ENCODE results near the gene ZIC1. TPM values are rescaled to one million over a fixed set of nuclear protein-coding genes. Genes with fewer than 3 reads are reported as not detected.
A peak's percentile ranks its signal among the peaks of the same experiment; 100 is the strongest.

Gene ZIC1
- total RNA-seq (not detected), polyA plus RNA-seq (not detected)

DNA sequence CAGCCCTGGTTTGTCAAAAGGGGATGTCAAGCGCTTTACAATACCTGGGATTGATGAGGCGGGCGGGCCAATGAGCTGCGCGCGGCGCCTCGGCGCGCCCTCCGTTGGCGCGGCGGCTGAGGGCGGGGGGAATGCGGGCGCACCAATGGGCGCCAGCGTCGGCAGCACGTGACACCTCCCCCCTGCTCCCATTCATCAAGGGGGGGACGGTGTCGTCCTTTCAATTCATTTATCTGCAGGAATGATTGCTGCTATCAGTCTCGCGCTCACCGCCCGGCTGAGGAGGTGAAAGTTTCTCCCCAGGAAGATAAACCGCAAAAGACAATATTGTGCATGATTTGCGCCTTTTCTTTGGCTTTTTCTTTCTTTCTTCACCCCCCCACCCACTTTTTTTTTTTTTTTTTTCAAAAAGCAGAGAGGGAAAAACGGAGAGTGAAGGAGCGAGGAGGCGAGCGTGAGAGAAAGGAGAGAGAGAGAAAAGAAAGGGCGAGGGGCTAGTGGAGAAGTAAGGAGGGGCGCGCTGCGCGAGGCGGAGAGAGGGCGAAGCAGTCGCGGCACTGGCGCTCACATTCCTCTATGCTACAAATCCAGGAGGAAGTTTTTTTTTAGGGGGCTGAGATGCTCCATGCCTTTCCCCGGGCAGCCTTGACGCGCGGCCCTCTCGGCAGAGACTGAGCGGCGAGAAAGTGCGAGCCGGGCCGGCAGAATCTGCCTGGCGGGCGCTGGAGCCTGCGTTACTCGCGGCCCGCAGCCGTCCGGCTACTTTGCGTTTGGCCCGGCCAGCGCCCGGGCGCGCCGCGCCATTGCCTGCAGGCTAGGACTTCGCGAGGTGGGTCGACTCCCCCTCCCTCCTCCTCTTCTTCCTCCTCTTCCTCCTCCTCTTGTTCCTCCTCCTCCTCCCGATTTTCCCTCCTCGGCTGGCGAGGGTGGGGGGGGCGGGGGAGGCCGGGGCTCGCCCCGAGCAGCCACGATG lies at the start of gene ZIC1:
Gene ZIC1, plus strand, starts transcription at position 223 of the 973 bp plus-strand sequence. Its CDS starts 748 bp downstream, at position 971.
- Histone ChIP-seq H3K4me1 (ENCODE audit: insufficient read depth, low read length) (peaks cover 7% of the 10 kb centered on the region), H3K9me3 (ENCODE audit: control insufficient read depth in 1 of 2, low read length in 2 of 2) (no peaks in the 10 kb centered on the region), H3K27me3 (ENCODE audit: insufficient read depth, low read length) (peaks cover 40% of the 10 kb centered on the region), H3K4me3 (ENCODE audit: low read length in 2 of 2) (no peak within 1 kb of the TSS), H3K27ac (ENCODE audit: low read depth, low read length) (no peak within 1 kb of the TSS), H3K36me3 (ENCODE audit: insufficient read depth, low read length) (no peaks in the 10 kb centered on the region)
- Mint-ChIP-seq H3K27me3 (peaks cover 39 to 68% of the 10 kb centered on the region in 2 donors), H3K36me3 (peaks cover 2 to 15% of the 10 kb centered on the region in 2 donors), H3K9me3 (peaks cover 0 to 54% (median 37%) of the 10 kb centered on the region in 8 donors), H3K27ac (peak within 1 kb of the TSS in 2 of 7 donors; percentile 14 to 73), H3K4me3 (peak within 1 kb of the TSS in 7 of 8 donors; percentile 25 to 62 (median 48)), H3K4me1 (peaks cover 12 to 31% (median 20%) of the 10 kb centered on the region in 4 donors)
- DNase-seq, result no peak
- CTCF ChIA-PET (ENCODE audit: partially characterized antibody), result no interaction called here
- intact Hi-C loops (cut with micrococcal nuclease), result no loop called here
- POLR2A ChIA-PET (ENCODE audit: partially characterized antibody), result no interaction called here

- Histone ChIP-seq H3K36me3 (ENCODE audit: insufficient read depth, low read length) (no peaks in the 10 kb centered on the region), H3K4me3 (ENCODE audit: low read length in 2 of 2) (no peak overlapping the region), H3K27ac (ENCODE audit: low read depth, low read length) (no peak overlapping the region), H3K27me3 (ENCODE audit: insufficient read depth, low read length) (peaks cover 36% of the 10 kb centered on the region), H3K4me1 (ENCODE audit: insufficient read depth, low read length) (no peaks in the 10 kb centered on the region), H3K9me3 (ENCODE audit: control insufficient read depth in 1 of 2, low read length in 2 of 2) (no peaks in the 10 kb centered on the region)
- no peak for DNase-seq
- Mint-ChIP-seq H3K4me3 (no peak overlapping the region), H3K4me1 (no peaks in the 10 kb centered on the region), H3K36me3 (no peaks in the 10 kb centered on the region), H3K27me3 (peaks cover 36 to 50% of the 10 kb centered on the region in 2 donors), H3K27ac (no peak overlapping the region), H3K9me3 (peaks cover 0 to 39% (median 27%) of the 10 kb centered on the region in 8 donors)
- intact Hi-C loops (cut with micrococcal nuclease), result no loop called here
- ChIA-PET CTCF (ENCODE audit: partially characterized antibody) (no interaction called here), POLR2A (ENCODE audit: partially characterized antibody) (no interaction called here)
Measured at GRCh38 chr3:147360051-147360439, 49.1 kb upstream of the ZIC1 start.

DNA sequence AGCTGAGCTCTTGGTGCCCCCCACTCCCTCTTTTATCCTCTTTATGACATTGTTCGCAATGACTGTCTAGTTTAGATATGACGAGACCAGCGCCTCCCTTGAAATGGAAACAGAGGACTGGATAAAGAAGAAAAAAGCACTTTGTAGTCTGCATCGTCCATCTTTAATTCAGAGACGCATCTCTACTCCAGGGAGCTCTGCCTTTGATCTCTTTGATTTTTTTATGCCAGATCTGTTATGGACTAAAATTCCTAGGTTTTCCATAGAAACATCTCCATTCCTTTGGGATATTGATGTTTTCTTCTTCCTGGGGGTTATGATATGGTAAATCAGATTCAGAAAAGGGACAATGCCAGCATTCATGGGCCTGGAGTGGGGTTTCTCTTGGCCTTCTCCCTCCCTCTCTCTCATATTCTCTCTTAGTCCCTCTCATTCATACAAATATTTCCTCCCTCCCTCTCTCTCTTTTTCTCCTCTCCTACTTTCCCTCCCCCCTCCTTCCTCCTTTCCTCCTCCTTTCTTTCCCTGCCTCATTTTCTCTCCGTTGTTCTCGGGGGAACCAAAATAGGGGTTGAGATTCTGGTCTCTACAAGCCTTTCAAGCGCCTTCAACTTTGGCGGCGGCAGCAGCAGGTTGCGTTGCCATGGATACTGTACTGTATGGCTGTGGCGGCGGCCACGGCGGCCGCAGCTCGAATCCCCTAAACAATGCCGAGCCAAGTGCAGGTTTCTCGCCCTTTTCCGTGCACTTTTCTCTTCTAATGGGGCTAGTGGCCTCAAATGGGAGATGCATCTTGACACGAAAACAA lies 48.3 kb upstream of the ZIC1 start:
- Mint-ChIP-seq H3K27ac (peak overlapping the region in 1 of 7 donors; percentile 76), H3K4me1 (no peaks in the 10 kb centered on the region), H3K27me3 (peaks cover 33 to 45% of the 10 kb centered on the region in 2 donors), H3K9me3 (peaks cover 0 to 35% (median 24%) of the 10 kb centered on the region in 8 donors), H3K4me3 (no peak overlapping the region), H3K36me3 (no peaks in the 10 kb centered on the region)
- POLR2A ChIA-PET (ENCODE audit: partially characterized antibody), result no interaction called here
- DNase-seq, result no peak
- CTCF ChIA-PET (ENCODE audit: partially characterized antibody), result no interaction called here
- intact Hi-C loops (cut with micrococcal nuclease), result no loop called here
- Histone ChIP-seq H3K9me3 (ENCODE audit: control insufficient read depth in 1 of 2, low read length in 2 of 2) (no peaks in the 10 kb centered on the region), H3K4me1 (ENCODE audit: insufficient read depth, low read length) (no peaks in the 10 kb centered on the region), H3K27ac (ENCODE audit: low read depth, low read length) (no peak overlapping the region), H3K27me3 (ENCODE audit: insufficient read depth, low read length) (peaks cover 32% of the 10 kb centered on the region), H3K4me3 (ENCODE audit: low read length in 2 of 2) (no peak overlapping the region), H3K36me3 (ENCODE audit: insufficient read depth, low read length) (no peaks in the 10 kb centered on the region)

DNA sequence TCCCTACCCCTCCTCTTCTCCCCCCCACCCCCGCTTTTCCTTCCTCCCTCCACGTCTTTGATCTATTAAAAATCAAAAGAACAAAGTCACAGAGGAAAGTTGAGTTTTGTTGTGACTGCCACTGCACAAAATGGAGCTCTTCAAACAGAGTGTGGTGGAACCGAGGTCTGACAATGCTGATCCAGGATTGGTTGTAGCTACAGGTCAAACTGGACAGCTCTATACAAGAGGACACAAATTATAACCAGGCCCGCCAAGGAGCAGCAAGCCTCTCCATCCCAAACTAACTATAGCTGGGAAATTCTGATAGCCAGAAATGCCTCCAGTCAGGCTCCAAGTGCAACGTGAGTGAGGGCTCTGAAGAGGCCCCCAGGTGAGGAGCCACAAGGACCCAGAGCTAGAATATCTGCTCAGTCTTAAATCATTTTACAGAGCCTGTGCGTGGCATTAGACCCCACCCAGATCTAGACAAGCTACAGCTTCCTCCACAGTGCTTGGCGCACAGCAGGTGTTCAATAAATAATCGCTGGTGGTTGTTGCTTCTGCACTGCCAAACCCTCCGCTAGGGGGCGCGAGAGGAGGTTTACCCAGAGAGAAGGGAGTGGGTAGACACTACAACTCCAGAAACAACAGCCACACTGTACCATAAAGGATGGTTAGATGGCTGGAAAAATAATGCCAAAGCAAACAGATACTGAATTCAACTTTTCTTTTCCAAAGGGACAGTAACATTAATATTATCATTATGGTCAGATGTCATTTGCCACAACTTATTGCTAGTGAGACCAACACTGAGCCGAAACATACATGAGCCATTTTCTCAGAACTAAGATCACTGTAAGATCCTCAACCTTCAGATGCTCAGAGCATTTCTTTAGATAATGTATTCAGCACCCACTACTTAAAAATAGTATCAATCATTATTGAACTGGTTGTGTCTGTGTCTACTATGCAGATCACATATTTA lies 47.4 kb upstream of the ZIC1 start:
- CTCF ChIA-PET (ENCODE audit: partially characterized antibody), result no interaction called here

GRCh38 chr3:147364771-147365170 lies 44.4 kb upstream of the ZIC1 start:
- H3K27me3 ChIP-seq (ENCODE audit: insufficient read depth, low read length), result peaks cover 10% of the 10 kb centered on the region
- Mint-ChIP-seq H3K4me3 (no peak overlapping the region), H3K27me3 (peaks cover 27 to 29% of the 10 kb centered on the region in 2 donors), H3K27ac (no peak overlapping the region), H3K9me3 (peaks cover 0 to 28% (median 9%) of the 10 kb centered on the region in 8 donors), H3K36me3 (no peaks in the 10 kb centered on the region), H3K4me1 (no peaks in the 10 kb centered on the region)
- no peak for DNase-seq
- H3K4me3 ChIP-seq (ENCODE audit: low read length in 2 of 2), result no peak overlapping the region
- H3K4me1 ChIP-seq (ENCODE audit: insufficient read depth, low read length), result no peaks in the 10 kb centered on the region
- no peaks in the 10 kb centered on the region for H3K36me3 ChIP-seq (ENCODE audit: insufficient read depth, low read length)
- ChIA-PET POLR2A (ENCODE audit: partially characterized antibody) (no interaction called here), CTCF (ENCODE audit: partially characterized antibody) (no interaction called here)
- H3K27ac ChIP-seq (ENCODE audit: low read depth, low read length), result no peak overlapping the region
- no peaks in the 10 kb centered on the region for H3K9me3 ChIP-seq (ENCODE audit: control insufficient read depth in 1 of 2, low read length in 2 of 2)
- intact Hi-C loops (cut with micrococcal nuclease), result no loop called here

More for the DNA sequence above, 47.4 kb upstream of the ZIC1 start:
- POLR2A ChIA-PET (ENCODE audit: partially characterized antibody), result no interaction called here
- intact Hi-C loops (cut with micrococcal nuclease), result no loop called here
- peaks cover 23% of the 10 kb centered on the region for H3K27me3 ChIP-seq (ENCODE audit: insufficient read depth, low read length)
- Mint-ChIP-seq H3K27me3 (peaks cover 26 to 37% of the 10 kb centered on the region in 2 donors), H3K4me3 (no peak overlapping the region), H3K27ac (no peak overlapping the region), H3K4me1 (no peaks in the 10 kb centered on the region), H3K36me3 (no peaks in the 10 kb centered on the region), H3K9me3 (peaks cover 0 to 26% (median 18%) of the 10 kb centered on the region in 8 donors)
- no peak overlapping the region for H3K4me3 ChIP-seq (ENCODE audit: low read length in 2 of 2)
- no peak for DNase-seq
- H3K36me3 ChIP-seq (ENCODE audit: insufficient read depth, low read length), result no peaks in the 10 kb centered on the region
- no peaks in the 10 kb centered on the region for H3K9me3 ChIP-seq (ENCODE audit: control insufficient read depth in 1 of 2, low read length in 2 of 2)
- H3K4me1 ChIP-seq (ENCODE audit: insufficient read depth, low read length), result no peaks in the 10 kb centered on the region
- H3K27ac ChIP-seq (ENCODE audit: low read depth, low read length), result no peak overlapping the region

DNA sequence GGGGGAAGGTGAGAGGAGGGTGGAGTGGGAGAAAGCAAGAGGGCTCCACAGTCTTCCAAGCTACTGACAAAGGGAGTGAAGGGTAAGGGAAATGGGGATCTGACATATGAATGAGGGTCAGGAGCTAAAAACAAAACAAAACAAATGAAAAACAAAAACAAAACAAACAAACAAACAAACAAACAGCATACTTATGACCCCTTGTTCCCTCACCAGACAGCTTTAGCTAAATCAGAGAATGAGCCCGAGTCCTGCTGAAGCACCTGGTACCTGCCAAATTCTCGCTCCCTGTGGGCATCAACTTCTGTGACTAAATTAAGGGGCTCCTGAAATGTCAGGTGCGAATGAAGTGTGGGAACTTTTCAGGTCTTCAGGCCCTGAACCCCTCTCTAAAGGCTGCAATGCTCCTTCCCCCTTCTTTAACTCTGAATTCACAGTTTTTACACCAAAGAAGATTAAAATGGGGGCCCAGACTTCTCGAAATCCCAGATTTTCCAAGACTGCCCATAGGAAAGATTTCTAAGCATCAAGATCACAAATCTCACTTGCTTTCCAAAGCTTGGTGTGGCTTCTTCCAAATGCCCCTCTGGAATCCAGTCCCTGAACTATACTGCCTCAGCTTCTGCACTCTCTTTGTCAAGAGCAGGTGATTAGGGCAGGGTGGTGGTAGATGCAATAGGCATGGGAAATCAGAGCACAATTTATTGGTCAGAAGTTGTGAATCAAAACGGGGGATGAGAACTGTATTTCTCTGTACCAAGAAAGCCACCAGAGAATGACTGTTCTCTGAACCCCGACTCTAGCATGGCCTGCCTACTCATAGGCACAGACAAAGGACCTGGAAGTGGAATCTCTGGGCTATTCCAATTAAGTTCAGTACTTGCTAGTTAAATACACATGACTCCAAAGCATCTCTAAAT lies 43.7 kb upstream of the ZIC1 start:
- H3K4me3 ChIP-seq (ENCODE audit: low read length in 2 of 2), result no peak overlapping the region
- intact Hi-C loops (cut with micrococcal nuclease), result no loop called here
- H3K36me3 Mint-ChIP-seq, result peaks cover 0 to 6% of the 10 kb centered on the region in 2 donors
- peaks cover 26 to 27% of the 10 kb centered on the region in 2 donors for H3K27me3 Mint-ChIP-seq
- H3K4me1 Mint-ChIP-seq, result no peaks in the 10 kb centered on the region
- peaks cover 0 to 30% (median 9%) of the 10 kb centered on the region in 8 donors for H3K9me3 Mint-ChIP-seq
- no peak for DNase-seq
- ChIA-PET POLR2A (ENCODE audit: partially characterized antibody) (no interaction called here), CTCF (ENCODE audit: partially characterized antibody) (no interaction called here)
- H3K27ac ChIP-seq (ENCODE audit: low read depth, low read length), result no peak overlapping the region
- H3K27me3 ChIP-seq (ENCODE audit: insufficient read depth, low read length), result peaks cover 7% of the 10 kb centered on the region
- H3K27ac Mint-ChIP-seq, result no peak overlapping the region
- H3K9me3 ChIP-seq (ENCODE audit: control insufficient read depth in 1 of 2, low read length in 2 of 2), result no peaks in the 10 kb centered on the region
- no peaks in the 10 kb centered on the region for H3K4me1 ChIP-seq (ENCODE audit: insufficient read depth, low read length)
- H3K4me3 Mint-ChIP-seq, result no peak overlapping the region
- H3K36me3 ChIP-seq (ENCODE audit: insufficient read depth, low read length), result no peaks in the 10 kb centered on the region

Measured in CD4-positive, alpha-beta memory T cell (primary cell).